HG03558 (cell line): Measurements from ENCODE around the gene PAQR4.

ENCODE experiments used
- ATAC-seq: cut with Tn5 transposase; IDR thresholded peaks from one replicate; pipeline ENCODE4 v1.9.1; 2021; ENCODE audit warnings: moderate number of reproducible peaks; ENCODE audit not compliant: unreplicated experiment; ENCODE audit errors: extremely low read depth

Gene PAQR4

DNA sequence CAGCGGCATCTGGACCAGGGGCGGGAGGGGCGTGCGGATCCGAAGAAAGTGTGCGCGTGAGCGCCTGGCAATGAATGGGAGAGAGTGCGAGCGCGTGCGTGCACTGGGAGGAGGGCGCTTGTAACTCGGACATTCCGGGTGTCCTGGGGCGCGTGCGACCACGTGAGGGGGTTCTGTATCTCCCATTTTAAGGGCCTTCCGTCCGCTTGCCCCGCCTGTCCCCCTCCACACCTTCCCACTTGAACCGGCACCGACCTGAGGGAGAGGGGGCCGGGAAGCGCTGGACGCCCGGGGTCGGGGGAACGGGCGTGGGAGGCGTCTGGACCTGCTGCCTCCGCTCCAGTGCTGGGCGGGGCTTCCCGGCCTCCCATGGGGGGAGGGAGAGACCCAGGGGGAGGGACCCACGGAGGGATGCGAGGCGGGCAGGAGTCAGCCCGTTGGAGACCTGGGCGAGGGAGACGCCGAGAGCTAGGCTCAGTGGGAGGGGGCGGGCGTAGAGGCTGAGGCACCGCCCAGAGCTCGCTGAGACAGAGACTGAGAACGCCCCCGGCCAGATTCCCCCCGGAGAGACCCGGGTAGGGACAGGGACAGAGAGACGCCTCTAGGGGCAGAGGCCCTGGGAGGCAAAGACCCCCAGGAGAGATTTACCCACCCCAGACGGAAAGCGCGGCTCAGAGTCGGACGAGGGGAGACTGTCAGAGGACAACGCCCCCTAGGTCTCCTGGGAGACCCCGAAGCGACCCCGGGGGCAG, 5.2 kb upstream of the PAQR4 start, which contains the start of gene KREMEN2:
Gene KREMEN2 (plus strand): TSS at position 553 of the 752 bp plus-strand sequence. CDS start 246 bp downstream, outside the sequence.
- no peak for ATAC-seq

DNA sequence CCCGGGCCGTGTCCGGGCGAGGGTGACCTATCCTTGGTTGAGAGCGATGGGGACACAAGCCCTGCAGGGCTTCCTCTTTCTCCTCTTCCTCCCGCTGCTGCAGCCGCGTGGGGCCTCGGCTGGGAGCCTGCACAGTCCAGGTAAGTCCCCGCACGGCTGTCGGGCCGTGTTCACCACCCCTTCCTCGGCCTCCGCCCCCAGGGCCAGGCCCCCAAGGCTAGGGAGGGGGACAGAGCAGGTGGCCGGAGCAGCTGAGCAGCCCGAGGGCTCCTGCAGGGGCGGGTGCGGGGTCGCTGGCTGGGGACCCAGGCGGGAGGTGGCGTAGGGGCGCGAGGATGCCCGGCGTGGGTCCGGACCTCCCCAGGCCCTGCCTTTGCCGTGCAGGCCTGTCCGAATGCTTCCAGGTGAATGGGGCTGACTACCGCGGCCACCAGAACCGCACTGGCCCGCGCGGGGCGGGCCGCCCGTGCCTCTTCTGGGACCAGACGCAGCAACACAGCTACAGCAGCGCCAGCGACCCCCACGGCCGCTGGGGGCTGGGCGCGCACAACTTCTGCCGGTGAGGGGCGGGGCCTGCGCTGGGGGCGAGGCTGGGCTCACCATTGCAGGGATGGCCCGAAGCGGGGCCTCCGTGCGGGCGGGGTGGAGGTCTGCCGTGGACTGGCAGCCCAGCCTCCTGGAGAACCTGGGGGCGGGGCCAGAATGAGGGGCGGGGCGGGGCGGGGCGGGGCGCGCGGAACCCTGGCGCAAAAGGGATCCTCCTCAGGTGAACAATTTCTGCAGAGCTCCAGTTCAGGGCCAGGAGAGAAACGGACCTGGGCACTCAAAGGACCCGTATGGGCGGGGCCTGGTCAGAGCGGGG, 4.4 kb upstream of the PAQR4 start:
- no peak for ATAC-seq

DNA sequence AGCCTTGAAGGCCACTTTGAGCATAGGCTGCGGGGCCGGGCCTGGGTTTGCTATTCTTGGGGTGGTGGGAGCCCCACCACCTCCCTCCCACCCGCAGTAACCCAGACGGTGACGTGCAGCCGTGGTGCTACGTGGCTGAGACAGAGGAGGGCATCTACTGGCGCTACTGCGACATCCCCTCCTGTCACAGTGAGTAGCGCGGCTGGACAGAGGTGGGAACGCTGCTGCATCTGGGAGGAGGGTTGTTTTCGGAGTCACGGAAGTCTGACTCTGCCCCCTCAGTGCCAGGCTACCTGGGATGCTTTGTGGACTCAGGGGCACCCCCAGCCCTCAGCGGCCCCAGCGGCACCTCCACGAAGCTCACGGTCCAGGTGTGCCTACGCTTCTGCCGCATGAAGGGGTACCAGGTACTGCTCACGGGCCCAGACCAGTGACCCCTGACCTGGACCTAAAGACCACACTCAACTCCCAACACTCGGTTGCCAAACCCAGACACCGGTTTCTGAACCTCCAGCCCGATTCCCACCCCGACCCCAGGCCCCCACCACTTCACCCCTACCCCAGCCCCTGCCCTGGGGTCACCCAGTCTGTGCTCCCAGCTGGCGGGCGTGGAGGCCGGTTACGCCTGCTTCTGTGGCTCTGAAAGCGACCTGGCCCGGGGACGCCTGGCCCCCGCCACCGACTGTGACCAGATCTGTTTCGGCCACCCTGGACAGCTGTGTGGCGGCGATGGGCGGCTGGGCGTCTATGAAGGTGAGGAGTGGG, 2.9 kb upstream of the PAQR4 start:
- no peak for ATAC-seq

GRCh38 chr16:2966808-2967191, 2.3 kb upstream of the PAQR4 start:
- no peak for ATAC-seq

GRCh38 chr16:2967211-2967631, 1.9 kb upstream of the PAQR4 start:
- no peak for ATAC-seq

DNA sequence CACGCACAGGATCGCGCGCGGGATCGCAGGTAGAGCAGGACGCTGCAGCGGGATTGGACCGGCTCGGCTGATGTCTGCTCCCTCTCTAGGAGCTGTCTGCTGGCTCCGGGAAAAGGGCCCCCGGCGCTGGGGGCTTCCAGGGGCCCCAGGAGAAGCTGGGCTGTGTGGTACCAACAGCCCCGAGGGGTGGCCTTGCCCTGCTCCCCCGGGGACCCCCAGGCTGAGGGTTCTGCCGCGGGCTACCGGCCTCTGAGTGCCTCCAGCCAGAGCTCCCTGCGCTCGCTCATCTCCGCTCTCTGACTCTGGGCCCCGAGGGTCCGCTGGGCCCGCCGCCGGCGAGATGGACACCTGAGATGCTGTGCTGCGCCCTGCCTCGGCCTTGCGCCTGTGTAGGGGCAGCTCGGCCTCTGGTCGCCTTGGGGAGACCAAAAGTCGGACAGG, 1.4 kb upstream of the PAQR4 start:
- no peak for ATAC-seq

- no peak for ATAC-seq
These were observed 795 bp upstream of the PAQR4 start for GRCh38 chr16:2968368-2968737.

GRCh38 chr16:2969545-2970521, 685 bp downstream of the PAQR4 start:
- no peak for ATAC-seq

DNA sequence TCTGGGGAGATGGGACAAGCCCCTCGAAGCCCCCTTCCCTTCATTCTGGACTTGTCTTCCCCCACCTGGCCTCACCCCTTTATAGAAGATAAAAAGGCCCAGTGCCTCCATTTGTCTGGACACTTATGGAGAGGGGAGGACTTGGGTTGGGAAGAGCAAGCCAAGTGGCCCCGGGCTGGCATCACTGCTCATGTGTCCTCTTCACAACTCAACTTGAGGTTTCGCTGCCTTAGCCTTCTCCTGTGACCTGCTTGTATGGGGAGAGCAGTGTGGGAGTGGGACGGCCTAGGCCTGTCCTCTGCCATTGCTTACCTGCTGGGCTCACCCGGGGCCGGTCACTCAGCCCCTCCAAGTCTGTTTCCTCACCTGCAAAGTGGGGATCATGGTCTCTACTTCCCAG, 1.4 kb downstream of the PAQR4 start:
- no peak for ATAC-seq

- ATAC-seq = no peak
These were observed 2.2 kb downstream of the PAQR4 start for GRCh38 chr16:2971134-2971984.

GRCh38 chr16:2971985-2972784, 3.0 kb downstream of the PAQR4 start:
- ATAC-seq = no peak

- no peak for ATAC-seq
These were observed 3.9 kb downstream of the PAQR4 start for GRCh38 chr16:2973093-2973492.

GRCh38 chr16:2973605-2974318, 4.6 kb downstream of the PAQR4 start:
- ATAC-seq = no peak

- no peak for ATAC-seq
These were observed 5.3 kb downstream of the PAQR4 start for GRCh38 chr16:2974319-2975056.

GRCh38 chr16:2975161-2975795, 6.1 kb downstream of the PAQR4 start:
- no peak for ATAC-seq

- no peak for ATAC-seq
These were observed 7.1 kb downstream of the PAQR4 start for GRCh38 chr16:2976201-2976600.
